Adipose tissue (tissue), 3 donors: Measurements from ENCODE around the gene POLR3A. TPM values are rescaled to one million over a fixed set of nuclear protein-coding genes. Genes with fewer than 3 reads are reported as not detected.

Experiments
- H3K27ac ChIP-seq: one replicate; pipeline ENCODE4 v1.5.1; 2013; ENCODE audit warnings: low read depth, low read length
- WGBS, 3 donors: extraction: QIAGEN DNeasy Blood & Tissue Kit; methylation state at CpG; one replicate each; pipeline ENCODE4 v1.1.7; 2013; 5-methylcytosine and 5-hydroxymethylcytosine counted together
- polyA plus RNA-seq, 3 donors: library from polyadenylated mRNA; stranded (reverse); fragments of 200-250 nt; gene quantifications; one replicate each; pipeline ENCODE4 v1.2.3, GENCODE V29; 2013
- donor health status: healthy with polysubstance abuse.
- donor health status: Bipolar disorder and iron deficiency.
- donor health status: healthy.

Gene POLR3A
- polyA plus RNA-seq, 3 donors = 3.0 to 4.9 (median 4.3) TPM

DNA sequence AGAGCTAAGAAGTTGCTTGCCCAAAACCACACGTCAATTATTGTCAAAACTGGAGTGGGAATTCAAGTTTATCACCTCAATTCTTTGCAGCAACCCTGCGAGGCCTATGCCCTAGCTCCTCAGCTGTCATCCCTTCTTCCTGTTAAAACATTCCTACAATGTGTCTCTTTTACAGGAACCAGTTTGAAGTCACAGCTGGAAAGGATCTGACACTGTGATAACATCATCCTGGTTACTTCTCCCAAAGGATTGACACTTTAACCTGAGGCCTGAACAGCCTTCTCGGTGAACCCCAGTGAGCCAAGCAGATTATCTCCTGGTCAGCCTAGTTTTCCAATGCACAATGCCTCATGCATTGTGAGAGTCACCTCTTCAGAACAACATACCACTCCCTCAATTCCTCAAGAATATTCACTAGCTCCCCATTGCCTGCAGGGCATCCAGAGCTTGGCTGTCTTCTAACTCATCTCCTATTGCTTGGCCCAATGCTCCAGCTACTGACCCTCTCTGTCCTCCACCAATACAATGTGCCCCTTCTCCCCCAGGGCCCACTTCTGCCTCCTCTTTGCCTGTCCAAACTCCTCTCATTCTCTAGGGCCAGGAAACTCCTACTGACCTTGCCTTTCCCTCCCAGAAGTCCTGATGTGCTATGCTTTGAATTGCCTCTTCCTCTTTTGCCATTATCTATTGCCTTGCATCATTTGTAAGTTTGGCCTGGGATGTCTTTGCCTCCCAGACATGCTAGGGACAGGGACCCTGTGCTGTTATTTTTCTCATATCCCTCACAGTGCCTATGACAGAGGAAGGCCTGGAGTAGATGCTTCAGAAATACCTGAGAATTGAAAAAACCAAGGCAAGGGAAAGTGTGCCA is 92.4 kb downstream of the POLR3A start:
- 87 to 94% (median 90%) methylated on average over 3 of the region's 3 CpGs for WGBS, 3 donors
- no peak overlapping the region for H3K27ac ChIP-seq

DNA sequence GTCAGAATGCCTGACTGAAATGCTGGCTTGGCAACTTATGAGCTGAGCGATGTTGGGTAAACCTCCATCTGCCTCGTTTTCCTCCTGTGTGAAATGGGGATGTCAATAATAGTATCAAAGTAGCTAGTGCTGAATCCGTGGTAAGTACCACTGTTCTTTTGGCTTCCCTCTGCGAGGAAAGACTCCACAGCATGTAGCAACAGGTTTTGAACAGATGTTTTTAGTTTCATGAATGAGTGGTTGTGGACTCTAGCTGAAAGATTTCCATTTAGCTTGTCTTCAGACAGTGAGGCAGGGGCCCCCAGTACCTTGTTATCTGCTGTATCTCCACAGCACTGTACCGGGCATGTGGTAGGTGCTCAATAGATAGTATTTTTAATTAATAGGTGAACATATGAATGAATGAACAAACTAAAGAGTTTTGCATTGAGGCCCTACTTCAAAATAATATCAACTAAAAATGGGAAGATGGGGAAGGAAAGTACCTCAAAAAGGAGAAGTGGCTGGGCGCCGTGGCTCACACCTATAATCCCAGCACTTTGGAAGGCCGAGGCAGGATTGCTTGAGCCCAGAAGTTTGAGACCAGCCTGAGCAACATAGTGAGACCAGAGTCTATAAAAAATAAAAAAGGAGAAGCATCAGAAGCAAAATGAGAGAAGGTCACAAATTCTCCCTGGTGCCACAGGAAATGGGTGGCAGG is 97.1 kb downstream of the POLR3A start:
- H3K27ac ChIP-seq = no peak overlapping the region
- WGBS, 3 donors = 78 to 84% (median 79%) methylated on average over 8 of the region's 8 CpGs

GRCh38 chr10:77927402-77928246 is 101.7 kb downstream of the POLR3A start:
- H3K27ac ChIP-seq = no peak overlapping the region
- 25 to 30% (median 26%) methylated on average over 20 of the region's 20 CpGs for WGBS, 3 donors

- WGBS, 3 donors = 0 to 2% (median 1%) methylated on average over 30 to 90 of the region's 95 CpGs
- H3K27ac ChIP-seq = no peak within 1 kb of the TSS
Measured at GRCh38 chr10:77926566-77927401, 102.5 kb downstream of the POLR3A start, which contains the start of gene DLG5. Gene DLG5 (minus strand): TSS chr10:77926755. CDS start chr10:77926520, 235 bp downstream.

- H3K27ac ChIP-seq = no peak overlapping the region
- 1% methylated on average over 56 to 73 of the region's 73 CpGs for WGBS, 3 donors
Measured at GRCh38 chr10:77925795-77926565, 103.3 kb downstream of the POLR3A start.

DNA sequence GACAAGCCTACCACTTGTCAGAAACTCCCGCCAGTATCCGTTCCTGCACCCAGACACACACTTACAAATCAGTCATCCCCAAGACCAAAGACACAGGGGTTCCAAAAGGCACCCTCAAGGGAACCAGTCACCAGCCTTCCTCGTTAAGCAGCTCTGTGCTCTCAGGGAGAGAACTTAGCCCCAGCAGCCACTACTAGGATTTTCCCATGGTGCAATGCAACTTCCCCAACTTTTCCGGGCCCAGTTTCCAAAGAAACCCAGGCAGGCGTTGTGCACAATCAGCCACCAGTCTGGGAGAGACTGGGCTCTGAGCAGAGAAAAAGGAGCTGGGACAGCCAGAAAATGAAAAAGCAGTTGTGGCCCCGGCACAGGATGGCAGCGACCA is 103.9 kb downstream of the POLR3A start:
- no peak overlapping the region for H3K27ac ChIP-seq
- WGBS, 3 donors = 15 to 22% (median 21%) methylated on average over 7 of the region's 7 CpGs

- 76 to 86% (median 85%) methylated on average over 8 of the region's 8 CpGs for WGBS, 3 donors
Measured at GRCh38 chr10:77922566-77923179, 106.6 kb downstream of the POLR3A start.

GRCh38 chr10:77922055-77922454 is 107.3 kb downstream of the POLR3A start:
- no peak overlapping the region for H3K27ac ChIP-seq
- 96 to 97% (median 96%) methylated on average over 5 of the region's 5 CpGs for WGBS, 3 donors

More at GRCh38 chr10:77922566-77923179, 106.6 kb downstream of the POLR3A start:
- H3K27ac ChIP-seq = no peak overlapping the region

DNA sequence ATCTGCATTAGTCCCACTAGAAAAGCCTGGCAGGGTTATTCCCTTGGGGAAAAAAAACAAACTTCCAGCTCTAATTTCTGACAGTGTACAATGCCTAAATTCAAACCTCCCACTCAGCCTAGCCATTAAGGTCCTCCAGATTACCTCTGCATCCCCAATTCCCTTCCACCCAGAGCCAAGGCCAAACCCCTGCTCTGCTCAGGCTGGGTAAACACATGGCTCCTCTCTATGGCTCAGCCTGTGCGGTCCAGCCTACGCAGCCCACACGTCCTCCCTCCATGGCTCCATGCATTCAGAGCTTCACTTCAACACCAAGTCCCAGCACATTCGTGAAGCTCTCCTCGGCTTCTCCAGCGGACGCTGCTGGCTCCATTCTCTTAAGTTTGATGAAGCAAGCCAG is 107.9 kb downstream of the POLR3A start:
- no peak overlapping the region for H3K27ac ChIP-seq
- WGBS, 3 donors = 71 to 94% (median 86%) methylated on average over 7 of the region's 7 CpGs

GRCh38 chr10:77920495-77920894 is 108.8 kb downstream of the POLR3A start:
- 62 to 85% (median 84%) methylated on average over 4 of the region's 4 CpGs for WGBS, 3 donors
- no peak overlapping the region for H3K27ac ChIP-seq

DNA sequence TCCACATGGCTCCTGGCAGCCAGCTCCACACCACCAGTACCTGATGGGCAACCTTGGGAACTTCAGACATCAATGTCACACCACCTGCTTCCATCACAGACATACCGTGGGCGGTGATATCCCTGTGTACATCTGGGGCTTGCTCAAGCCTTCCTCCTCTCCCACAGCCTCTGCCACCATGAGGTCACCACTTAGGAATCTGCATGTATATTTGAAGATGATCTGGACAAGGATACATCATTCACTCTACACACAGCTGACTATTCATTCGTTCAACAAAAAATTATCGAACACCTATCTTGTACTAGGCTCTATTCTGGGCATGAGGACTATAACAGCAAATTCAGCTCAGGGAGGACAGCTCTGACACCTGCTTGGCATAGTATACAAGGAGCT is 109.6 kb downstream of the POLR3A start:
- WGBS, 3 donors = 54 to 85% (median 81%) methylated on average over 4 of the region's 4 CpGs
- no peak overlapping the region for H3K27ac ChIP-seq

Other genes with a start within 250 kb of the POLR3A start
- 10 to 100 TPM; 10.2 to 17.2 (median 14.1) TPM for gene DLG5, start 102.8 kb downstream of the POLR3A start, polyA plus RNA-seq
- gene RPS24, start 4.3 kb upstream of the POLR3A start, polyA plus RNA-seq = 1,000 to 10,000 TPM; 3,159 to 7,450 (median 3,747) TPM